GM19240 (cell line): ENCODE measurements around the gene CLEC4F.

Source experiments
- DNase-seq: peaks from one replicate; pipeline ENCODE4 v3.0.0; 2011; ENCODE audit warnings: low spot score; ENCODE audit not compliant: insufficient read length

Gene CLEC4F

GRCh38 chr2:70820499-70820898 lies at the start of gene CLEC4F:
CLEC4F (minus strand) TSS chr2:70820599; CDS start chr2:70820523, 76 bp downstream.
- DNase-seq: no peak

GRCh38 chr2:70868970-70869369 lies 48.6 kb upstream of the CLEC4F start:
- DNase-seq: no peak

GRCh38 chr2:70861777-70862625 lies 41.6 kb upstream of the CLEC4F start:
- peak; percentile 52 for DNase-seq

- DNase-seq: no peak
Measured at GRCh38 chr2:70855667-70856066, 35.3 kb upstream of the CLEC4F start.

GRCh38 chr2:70854411-70854810 lies 34.0 kb upstream of the CLEC4F start:
- DNase-seq: no peak

GRCh38 chr2:70852824-70853223 lies 32.4 kb upstream of the CLEC4F start:
- no peak for DNase-seq

- no peak for DNase-seq
Measured at GRCh38 chr2:70851704-70852103, 31.3 kb upstream of the CLEC4F start.

- no peak for DNase-seq
Measured at GRCh38 chr2:70850925-70851324, 30.5 kb upstream of the CLEC4F start.

GRCh38 chr2:70842401-70842800 lies 22.0 kb upstream of the CLEC4F start:
- no peak for DNase-seq

- DNase-seq: no peak
Measured at GRCh38 chr2:70837980-70838925, 17.9 kb upstream of the CLEC4F start.

- DNase-seq: no peak
Measured at GRCh38 chr2:70835643-70836042, 15.2 kb upstream of the CLEC4F start, which contains the start of gene CD207. CD207 (minus strand) TSS chr2:70835816; CDS start chr2:70835776, 40 bp downstream.

- DNase-seq: no peak
Measured at GRCh38 chr2:70834881-70835280, 14.5 kb upstream of the CLEC4F start.

GRCh38 chr2:70834106-70834505 lies 13.7 kb upstream of the CLEC4F start:
- DNase-seq: no peak

- DNase-seq: no peak
Measured at GRCh38 chr2:70833246-70833645, 12.8 kb upstream of the CLEC4F start.

GRCh38 chr2:70832386-70832785 lies 12.0 kb upstream of the CLEC4F start:
- no peak for DNase-seq

- no peak for DNase-seq
Measured at GRCh38 chr2:70831861-70832260, 11.5 kb upstream of the CLEC4F start.

GRCh38 chr2:70830366-70830765 lies 10.0 kb upstream of the CLEC4F start:
- DNase-seq: no peak

- DNase-seq: no peak
Measured at GRCh38 chr2:70829916-70830315, 9.5 kb upstream of the CLEC4F start.

- DNase-seq: no peak
Measured at GRCh38 chr2:70828914-70829824, 8.8 kb upstream of the CLEC4F start.

GRCh38 chr2:70828115-70828514 lies 7.7 kb upstream of the CLEC4F start:
- no peak for DNase-seq

- DNase-seq: no peak
Measured at GRCh38 chr2:70827388-70827787, 7.0 kb upstream of the CLEC4F start.
